LNCAP (cell line): ENCODE results near the gene TUFT1.

ENCODE experiments used
- TF ChIP-seq, protein P1 (sequence below): fragments of 450-650 bp; IDR thresholded peaks from 2 replicates; pipeline ENCODE4 v1.5.1; 2017; ENCODE audit warnings: mild to moderate bottlenecking

Gene TUFT1

DNA sequence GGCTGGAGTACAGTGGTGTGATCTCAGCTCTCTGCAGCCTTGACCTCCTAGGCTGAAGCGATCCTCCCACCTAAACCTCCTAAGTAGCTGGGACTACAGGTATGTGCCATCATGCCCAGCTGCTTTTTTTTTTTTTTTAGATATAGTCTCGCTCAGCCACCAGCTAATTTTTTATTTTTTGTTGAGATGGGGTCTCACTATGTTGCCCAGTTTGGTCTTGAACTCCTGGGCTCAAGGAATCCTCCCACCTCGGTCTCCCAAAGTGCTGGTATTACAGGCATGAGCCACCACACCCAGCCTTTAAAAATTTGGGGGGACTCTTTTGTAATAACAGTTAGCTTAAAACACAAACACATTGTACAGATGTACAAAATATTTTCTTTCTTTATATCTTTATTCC is 70.0 kb downstream of the TUFT1 start:
- TF ChIP-seq, protein P1, sequence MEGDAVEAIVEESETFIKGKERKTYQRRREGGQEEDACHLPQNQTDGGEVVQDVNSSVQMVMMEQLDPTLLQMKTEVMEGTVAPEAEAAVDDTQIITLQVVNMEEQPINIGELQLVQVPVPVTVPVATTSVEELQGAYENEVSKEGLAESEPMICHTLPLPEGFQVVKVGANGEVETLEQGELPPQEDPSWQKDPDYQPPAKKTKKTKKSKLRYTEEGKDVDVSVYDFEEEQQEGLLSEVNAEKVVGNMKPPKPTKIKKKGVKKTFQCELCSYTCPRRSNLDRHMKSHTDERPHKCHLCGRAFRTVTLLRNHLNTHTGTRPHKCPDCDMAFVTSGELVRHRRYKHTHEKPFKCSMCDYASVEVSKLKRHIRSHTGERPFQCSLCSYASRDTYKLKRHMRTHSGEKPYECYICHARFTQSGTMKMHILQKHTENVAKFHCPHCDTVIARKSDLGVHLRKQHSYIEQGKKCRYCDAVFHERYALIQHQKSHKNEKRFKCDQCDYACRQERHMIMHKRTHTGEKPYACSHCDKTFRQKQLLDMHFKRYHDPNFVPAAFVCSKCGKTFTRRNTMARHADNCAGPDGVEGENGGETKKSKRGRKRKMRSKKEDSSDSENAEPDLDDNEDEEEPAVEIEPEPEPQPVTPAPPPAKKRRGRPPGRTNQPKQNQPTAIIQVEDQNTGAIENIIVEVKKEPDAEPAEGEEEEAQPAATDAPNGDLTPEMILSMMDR = no peak

DNA sequence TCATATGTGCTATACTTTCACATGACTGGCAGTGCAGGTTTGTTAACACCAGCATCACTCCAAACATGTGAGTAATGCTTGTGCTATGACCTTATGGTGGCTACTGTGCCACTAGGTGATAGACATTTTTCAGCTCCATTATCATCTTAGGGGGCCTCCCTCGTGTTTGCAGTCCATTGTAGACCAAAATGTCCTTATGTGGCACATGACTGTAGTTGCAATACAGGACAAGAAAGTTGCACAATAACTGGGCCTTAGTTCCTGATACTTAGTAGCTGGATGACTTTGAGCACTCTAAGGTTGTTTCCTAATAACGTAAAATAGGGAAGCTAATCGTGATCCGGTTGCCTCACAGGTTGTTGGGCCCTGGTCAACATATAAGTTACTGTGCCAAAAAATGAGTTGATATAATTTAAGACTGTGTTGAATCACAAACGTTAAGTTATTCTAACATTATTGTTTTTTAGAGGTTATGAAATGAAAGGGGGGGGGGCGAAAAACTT is 71.2 kb downstream of the TUFT1 start:
- TF ChIP-seq, protein P1 = no peak

DNA sequence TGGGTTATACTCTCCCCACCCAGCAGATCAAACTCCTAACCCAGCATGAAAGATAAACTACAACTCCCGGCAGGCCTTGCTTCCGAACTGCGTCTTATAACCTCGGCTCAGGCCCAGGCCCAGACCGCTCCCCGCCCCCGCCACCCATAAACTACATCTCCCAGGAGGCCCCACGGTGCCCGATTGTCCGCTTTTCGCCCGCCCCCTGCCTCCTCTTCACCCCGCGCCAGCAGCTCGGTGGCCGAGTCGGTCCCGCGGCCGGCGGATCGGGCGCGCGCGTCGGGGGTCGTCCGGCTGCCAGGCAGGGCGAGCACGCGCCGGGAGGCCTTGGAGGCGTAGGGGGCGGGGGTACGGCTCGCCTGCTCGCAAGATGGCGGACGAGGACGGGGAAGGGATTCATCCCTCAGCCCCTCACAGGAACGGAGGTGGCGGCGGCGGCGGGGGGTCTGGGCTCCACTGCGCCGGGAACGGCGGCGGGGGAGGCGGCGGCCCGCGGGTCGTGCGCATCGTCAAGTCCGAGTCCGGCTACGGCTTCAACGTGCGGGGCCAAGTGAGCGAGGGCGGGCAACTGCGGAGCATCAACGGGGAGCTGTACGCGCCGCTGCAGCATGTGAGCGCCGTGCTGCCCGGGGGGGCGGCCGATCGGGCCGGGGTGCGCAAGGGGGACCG is 71.9 kb downstream of the TUFT1 start, which contains the start of gene SNX27:
SNX27 (plus strand) TSS at position 219 of the 669 bp plus-strand sequence; CDS start at position 371, 152 bp downstream.
- TF ChIP-seq, protein P1 = no peak

DNA sequence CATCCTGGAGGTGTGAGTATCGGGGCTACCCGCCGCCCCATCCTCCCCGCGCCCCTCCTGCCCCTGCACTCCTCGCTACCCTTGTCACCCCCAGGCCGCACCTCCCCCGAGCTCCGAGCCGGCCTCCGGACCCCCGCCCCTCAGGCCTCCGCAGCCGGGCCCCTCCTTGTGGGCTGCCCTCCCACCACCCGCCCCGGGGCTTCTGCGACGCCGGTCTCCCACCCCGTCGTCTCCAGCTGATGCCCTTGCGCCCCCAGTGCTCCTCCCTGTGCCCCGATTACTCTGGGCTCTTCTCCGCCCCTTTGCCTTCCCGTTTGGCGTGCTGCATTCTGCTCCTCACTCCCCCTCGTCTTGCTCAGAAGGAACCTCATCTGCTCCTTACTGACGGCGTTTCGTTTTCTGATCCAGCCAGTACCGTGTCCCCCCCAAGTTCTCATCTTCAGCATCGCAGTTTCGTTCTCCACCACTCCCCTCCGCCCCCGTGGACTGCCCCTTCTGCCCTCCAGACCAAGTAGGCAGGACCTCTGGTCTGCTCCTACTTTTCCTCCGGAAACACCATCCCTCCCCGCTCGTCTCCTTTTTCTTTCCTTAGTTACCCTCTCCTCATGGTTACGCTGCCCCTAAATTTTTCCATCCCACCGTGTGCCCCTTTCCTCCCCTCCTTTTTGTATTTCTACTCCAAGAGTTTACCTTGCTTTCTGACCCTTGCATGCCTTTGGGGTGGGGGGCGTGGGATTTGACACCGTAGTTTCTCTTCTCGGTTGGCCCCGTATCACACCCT is 72.6 kb downstream of the TUFT1 start:
- TF ChIP-seq, protein P1 = no peak

DNA sequence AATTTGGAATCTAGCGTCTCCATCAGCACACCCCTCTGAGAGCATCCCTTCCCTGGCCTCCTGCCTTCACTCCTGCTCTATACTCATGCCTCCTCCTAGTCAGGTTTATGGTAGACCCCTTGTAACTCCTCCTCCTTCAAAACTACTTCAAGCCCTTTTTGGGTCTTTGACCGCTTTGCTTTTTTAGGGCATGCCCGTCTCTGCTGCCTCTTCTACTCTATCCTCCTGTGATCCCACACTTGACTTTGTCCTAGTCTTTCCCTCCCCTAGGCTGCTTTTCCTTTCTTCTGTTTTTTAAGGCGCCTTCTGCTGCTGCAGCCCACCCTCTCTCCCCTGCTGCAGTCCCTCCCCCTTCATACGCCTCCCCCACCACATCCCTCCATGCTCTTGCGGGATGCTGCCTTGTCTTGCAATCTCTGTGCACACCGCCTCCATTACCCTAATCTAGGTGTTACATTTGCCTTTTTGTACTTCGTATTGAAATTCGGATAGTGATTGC is 73.2 kb downstream of the TUFT1 start:
- TF ChIP-seq, protein P1 = no peak

DNA sequence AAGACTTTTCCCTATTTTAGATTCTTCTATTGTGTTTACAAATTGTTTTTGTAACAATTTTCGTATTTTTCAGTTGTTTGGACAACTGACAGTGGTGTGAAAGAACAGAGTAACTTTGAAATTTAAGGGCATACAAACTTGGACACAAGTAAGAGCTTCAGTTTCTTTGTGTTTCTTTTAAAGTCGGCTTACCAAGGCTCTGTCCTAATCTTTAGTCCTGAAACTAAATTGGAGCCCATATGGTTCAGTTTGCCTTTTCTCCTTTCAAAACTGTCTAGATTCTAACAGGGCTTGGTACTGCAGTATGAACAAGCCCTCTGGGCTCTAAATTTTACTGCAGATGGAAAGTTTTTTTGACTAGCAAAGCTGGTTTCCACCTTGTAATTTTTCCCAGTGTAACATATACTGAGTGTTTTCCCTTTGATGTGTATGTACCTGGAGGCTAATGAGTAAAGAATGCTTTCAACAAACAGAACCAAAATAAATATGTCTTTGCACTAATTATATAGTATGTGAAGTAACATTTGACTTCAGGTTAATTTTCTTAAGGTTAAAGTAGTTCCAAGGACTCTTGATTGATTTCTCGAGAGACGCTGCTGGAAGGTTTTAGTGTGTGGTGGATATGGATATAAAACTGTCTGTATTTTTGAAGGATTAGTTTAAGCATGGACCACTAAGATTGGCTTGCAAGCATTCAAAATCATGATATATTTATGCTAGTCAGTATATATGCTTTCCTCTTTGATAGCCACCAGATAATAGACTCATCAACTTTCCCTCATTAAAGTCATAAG is 75.8 kb downstream of the TUFT1 start:
- TF ChIP-seq, protein P1 = no peak

DNA sequence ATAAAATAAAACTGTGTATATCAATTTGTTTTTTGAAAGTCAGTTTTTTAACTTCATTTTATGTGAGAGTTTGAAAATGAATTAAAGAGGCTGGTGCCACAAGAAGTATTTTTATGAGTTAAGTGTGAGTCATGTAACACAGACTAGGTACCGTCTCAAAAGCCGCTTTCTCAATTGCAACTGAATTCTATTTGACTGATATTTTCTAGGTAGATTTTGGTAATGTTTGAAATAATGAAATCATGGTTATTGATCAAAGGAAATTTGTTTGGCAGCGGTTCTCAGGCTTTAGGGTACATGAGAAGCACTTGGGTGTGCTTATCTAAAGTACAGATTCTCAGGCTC is 76.4 kb downstream of the TUFT1 start:
- TF ChIP-seq, protein P1 = no peak
